Right atrium auricular region (tissue), 2 donors: ENCODE data around the gene SSRP1. TPM values are rescaled to one million over a fixed set of nuclear protein-coding genes. Genes with fewer than 3 reads are reported as not detected.
A peak's percentile ranks its signal among the peaks of the same experiment; 100 is the strongest.

Experiments used
- DNase-seq: peaks from one replicate; pipeline ENCODE4 v3.0.0-alpha.2; 2019; ENCODE audit warnings: low spot score
- H3K27ac ChIP-seq, 2 donors: fragments of 200-600 bp; sonication (generic); 1 replicate in 1 of 2; 2 replicates in 1 of 2; pipeline ENCODE4 v1.5.1; 2016 to 2019
- H3K27me3 ChIP-seq, 2 donors: fragments of 200-600 bp; sonication (generic); one replicate each; pipeline versions ENCODE4 v1.5.1 to v1.6.0; 2017 to 2019
- H3K36me3 ChIP-seq: fragments of 200-600 bp; sonication (generic); one replicate; pipeline ENCODE4 v1.5.1; 2016
- H3K4me1 ChIP-seq, 2 donors: fragments of 200-600 bp; sonication (generic); one replicate each; pipeline versions ENCODE4 v1.5.1 to v1.6.0; 2017 to 2019
- H3K4me3 ChIP-seq, 2 donors: fragments of 200-600 bp; sonication (generic); 1 replicate in 1 of 2; 2 replicates in 1 of 2; pipeline ENCODE4 v1.5.1; 2017 to 2019; ENCODE audit warnings: mild to moderate bottlenecking in 1 of 2, moderate library complexity in 1 of 2
- H3K9me3 ChIP-seq, 2 donors: fragments of 200-600 bp; sonication (generic); one replicate each; pipeline ENCODE4 v1.5.1; 2019
- CTCF ChIP-seq, 2 donors: fragments of 200-600 bp; sonication (generic); IDR thresholded peaks; one replicate each; pipeline ENCODE4 v1.5.1; 2019; ENCODE audit warnings: antibody characterized with exemption in 2 of 2
- total RNA-seq, 2 donors: library from RNA; depleted of rRNA; stranded (reverse); fragments of >200 nt; gene quantifications; one replicate each; pipeline ENCODE4 v1.1.0, GENCODE V29; 2016

SSRP1 gene
- total RNA-seq, 2 donors from 2014 or later = 42.3 to 54.3 TPM

- Histone ChIP-seq H3K4me3 (no peak overlapping the region), H3K27ac (no peak overlapping the region), H3K9me3 (no peaks in the 10 kb centered on the region), H3K36me3 (no peaks in the 10 kb centered on the region), H3K4me1 (peaks cover 0 to 15% of the 10 kb centered on the region in 2 donors), H3K27me3 (no peaks in the 10 kb centered on the region)
- TF ChIP-seq CTCF (IDR thresholded peaks at IDR 0.05) = no peak
- DNase-seq = no peak
Measured at GRCh38 chr11:57348052-57348451, 12.4 kb upstream of the SSRP1 start.

GRCh38 chr11:57347336-57347735, 11.6 kb upstream of the SSRP1 start:
- Histone ChIP-seq H3K9me3 (no peaks in the 10 kb centered on the region), H3K4me3 (no peak overlapping the region), H3K4me1 (peaks cover 0 to 15% of the 10 kb centered on the region in 2 donors), H3K27ac (no peak overlapping the region), H3K27me3 (no peaks in the 10 kb centered on the region), H3K36me3 (no peaks in the 10 kb centered on the region)
- no peak for TF ChIP-seq CTCF (IDR thresholded peaks at IDR 0.05)
- no peak for DNase-seq

DNA sequence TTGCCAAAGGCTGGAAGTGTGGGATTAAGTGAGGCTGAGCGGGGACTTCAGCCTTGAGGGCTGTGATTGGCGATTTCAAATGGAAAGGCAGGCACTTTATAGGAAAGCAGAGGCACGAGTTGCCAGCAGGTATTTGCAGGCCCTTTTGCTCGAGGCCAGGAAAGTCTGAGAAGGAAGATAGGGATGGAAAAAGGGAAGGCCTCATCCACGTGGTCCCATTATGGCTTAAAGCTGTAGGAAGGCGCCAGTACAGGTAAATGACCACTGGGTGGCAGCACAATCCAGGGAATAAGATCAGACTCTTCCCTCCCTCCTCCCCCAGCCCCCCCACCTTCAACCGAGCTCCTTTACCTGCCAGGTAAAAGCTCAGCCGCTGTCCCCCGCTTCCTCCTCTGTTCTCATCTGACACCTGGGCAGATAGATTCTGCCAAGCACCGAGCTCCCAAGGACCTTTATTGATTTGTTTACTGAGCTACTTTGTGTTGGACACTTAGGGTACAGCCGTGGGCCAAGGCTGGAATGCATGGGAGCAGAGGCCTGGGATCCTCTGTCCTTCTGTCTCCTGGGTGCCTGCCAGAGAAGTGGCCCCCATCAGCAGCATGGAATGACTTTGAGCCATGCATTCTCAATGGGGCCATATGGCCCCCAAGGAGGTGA, 10.0 kb upstream of the SSRP1 start:
- no peak overlapping the region for H3K27ac ChIP-seq
- no peaks in the 10 kb centered on the region for H3K9me3 ChIP-seq
- peaks cover 0 to 15% of the 10 kb centered on the region in 2 donors for H3K4me1 ChIP-seq
- DNase-seq = peak; percentile 73
- H3K4me3 ChIP-seq = no peak overlapping the region
- H3K27me3 ChIP-seq = no peaks in the 10 kb centered on the region
- TF ChIP-seq CTCF (IDR thresholded peaks at IDR 0.05) = peak; percentile 74 to 89
- no peaks in the 10 kb centered on the region for H3K36me3 ChIP-seq

- TF ChIP-seq CTCF (IDR thresholded peaks at IDR 0.05) = no peak
- no peak for DNase-seq
Measured at GRCh38 chr11:57344826-57345225, 9.1 kb upstream of the SSRP1 start.

DNA sequence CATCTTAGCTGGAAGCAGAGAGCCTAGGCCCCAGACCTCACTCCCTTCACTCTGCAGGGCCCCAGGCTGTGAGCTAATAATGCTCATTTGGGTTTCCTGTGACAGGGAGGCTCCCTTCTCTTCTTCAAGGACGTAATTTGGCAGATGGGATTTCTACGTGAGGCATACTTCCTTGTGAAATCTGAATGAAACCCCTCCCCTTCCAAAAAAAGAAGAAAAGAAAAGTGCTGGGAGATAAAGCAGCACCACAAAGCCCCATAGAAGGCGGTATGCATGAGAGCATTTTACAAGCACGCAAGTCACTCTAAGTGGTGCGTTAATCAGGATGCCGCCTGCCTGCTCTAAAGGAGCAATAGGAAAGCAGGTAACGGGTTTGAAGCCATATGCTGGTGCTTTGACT, 8.1 kb upstream of the SSRP1 start:
- Histone ChIP-seq H3K4me3 (no peak overlapping the region), H3K36me3 (no peaks in the 10 kb centered on the region)
- no peak for DNase-seq

More at GRCh38 chr11:57344826-57345225, 9.1 kb upstream of the SSRP1 start:
- H3K27ac ChIP-seq = no peak overlapping the region
- no peaks in the 10 kb centered on the region for H3K9me3 ChIP-seq
- no peaks in the 10 kb centered on the region for H3K27me3 ChIP-seq
- no peak overlapping the region for H3K4me3 ChIP-seq
- no peaks in the 10 kb centered on the region for H3K36me3 ChIP-seq
- peaks cover 0 to 11% of the 10 kb centered on the region in 2 donors for H3K4me1 ChIP-seq

More for the DNA sequence above, 8.1 kb upstream of the SSRP1 start:
- Histone ChIP-seq H3K9me3 (no peaks in the 10 kb centered on the region), H3K27ac (no peak overlapping the region), H3K27me3 (no peaks in the 10 kb centered on the region), H3K4me1 (peaks cover 0 to 6% of the 10 kb centered on the region in 2 donors)
- no peak for TF ChIP-seq CTCF (IDR thresholded peaks at IDR 0.05)
